ENCODE results near the gene SLC35F3.

The SLC35F3 gene

DNA sequence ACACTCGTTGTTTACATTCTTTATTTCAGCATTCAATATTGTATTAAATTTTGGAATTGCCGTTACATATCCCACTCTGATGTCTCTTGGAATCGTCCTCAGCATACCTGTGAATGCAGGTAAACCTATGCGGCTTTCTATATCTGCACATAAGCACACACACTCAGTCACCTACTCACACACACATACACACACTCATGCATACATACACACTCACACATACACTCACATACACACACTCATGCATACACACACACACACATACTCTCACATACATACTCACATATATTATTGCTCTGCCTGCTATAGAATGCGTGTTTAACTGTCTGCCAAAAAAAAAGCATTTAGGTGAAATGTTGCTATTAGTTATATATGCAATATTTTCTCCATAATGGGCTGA, 415.6 kb downstream of the SLC35F3 start:
- DNase-seq (ENCODE audit: low read depth): no peak

DNA sequence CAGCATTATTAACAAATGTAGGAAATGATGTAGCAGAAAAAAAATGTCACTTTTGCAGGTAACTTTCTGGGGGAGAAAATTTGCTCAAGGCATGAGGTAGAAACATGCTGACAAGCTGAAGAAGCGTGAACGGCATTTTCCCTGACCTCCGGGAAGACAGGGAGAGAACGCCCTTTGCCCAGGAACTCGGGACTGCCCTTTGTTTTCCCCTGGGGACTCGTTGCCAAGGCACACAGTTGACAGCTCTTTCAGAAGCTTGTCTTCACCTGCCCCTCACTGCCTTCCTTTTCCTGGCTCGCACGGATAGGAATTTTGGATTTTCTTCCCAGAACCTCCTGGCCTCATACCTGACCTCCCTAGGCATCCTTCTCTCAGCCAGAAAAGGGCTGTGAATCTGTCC, 416.1 kb downstream of the SLC35F3 start:
- DNase-seq (ENCODE audit: low read depth): no peak

DNA sequence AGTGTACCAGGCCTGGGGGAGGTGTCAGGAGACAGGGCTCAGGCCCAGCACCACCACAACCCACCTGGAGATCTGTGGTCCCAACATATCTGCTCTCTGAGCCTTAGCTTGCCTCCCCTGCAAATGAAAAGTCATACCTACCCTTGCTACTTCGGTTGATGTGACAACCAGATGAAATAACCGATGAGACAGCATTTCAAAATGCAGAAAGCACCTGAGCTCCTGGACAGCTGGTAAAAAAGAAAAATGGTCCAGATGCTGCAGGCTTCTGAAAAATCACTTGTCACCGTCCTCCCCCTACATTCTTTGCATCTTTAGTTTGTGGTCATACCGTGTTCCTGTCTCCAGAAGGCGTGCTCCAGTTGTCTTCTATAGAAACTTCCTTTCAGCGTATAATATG, 416.8 kb downstream of the SLC35F3 start:
- DNase-seq (ENCODE audit: low read depth): no peak

DNA sequence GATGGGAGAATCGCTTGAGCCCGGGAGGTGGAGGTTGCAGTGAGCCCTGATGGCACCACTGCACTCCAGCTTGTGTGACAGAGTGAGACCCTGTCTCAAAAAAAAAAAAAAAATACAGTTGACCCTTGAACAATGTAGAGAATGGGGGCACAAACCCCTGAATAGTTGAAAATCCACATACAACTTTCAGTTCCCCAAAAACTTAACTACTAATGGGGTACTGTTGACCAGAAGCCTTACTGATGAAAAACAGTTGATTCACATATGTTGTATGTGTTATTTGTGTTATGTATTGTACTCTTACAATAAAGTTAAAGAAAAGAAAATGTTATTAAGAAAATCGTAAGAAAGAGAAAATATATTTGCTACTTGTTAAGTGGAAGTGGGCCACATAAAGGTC, 417.6 kb downstream of the SLC35F3 start:
- no peak for DNase-seq (ENCODE audit: low read depth)

GRCh38 chr1:234322979-234323378, 418.5 kb downstream of the SLC35F3 start:
- DNase-seq (ENCODE audit: low read depth): peak; percentile 43

- no peak for DNase-seq (ENCODE audit: low read depth)
Measured at GRCh38 chr1:234324821-234325220, 420.3 kb downstream of the SLC35F3 start.

GRCh38 chr1:234325878-234326496, 421.5 kb downstream of the SLC35F3 start:
- DNase-seq (ENCODE audit: low read depth): peak; percentile 16

GRCh38 chr1:234326497-234327366, 422.3 kb downstream of the SLC35F3 start:
- peak; percentile 60 for DNase-seq (ENCODE audit: low read depth)

DNA sequence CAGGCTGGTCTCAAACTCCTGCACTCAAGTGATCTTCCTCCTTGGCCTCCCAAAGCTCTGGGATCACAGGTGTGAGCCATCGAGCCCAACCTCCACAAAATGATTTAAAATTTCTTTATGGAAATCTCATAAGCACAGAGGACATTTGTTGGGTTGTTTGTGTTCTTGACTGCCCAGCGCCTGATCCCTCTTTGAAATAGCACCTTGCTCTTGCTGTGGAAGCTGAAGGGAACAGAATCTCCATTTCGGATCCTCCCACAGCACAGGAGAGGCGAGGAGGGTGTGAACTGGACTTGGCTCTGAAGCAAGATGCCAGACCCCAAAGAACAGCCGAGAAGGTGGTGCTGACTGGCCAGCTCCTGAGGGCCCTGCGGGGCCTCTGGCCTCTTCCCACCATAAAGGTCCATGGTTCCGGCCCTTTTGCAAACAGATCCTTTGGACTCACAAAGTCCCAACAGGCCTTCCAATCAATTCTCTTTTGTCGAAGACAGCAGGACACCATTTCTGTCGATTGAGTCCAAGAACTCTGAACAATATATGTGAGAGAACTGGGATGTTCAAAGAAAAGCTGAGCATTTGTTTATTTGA, 423.2 kb downstream of the SLC35F3 start:
- no peak for DNase-seq (ENCODE audit: low read depth)

DNA sequence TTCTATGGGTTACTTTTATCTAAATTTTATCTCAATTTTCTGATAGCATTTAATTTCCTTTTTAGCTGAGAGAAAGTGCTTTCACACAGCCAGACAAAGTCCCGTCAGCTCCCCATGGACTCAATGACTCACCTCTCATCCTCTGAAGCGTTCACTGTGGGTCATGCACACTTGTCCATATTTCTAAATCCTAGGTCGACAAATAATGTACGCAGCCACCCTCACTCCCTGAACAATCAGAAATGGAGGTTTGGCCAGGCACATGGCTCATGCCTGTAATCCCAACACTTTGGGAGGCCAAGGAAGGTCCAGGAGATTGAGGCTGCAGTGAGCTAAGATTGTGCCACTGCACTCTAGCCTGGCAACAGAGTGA, 426.4 kb downstream of the SLC35F3 start:
- no peak for DNase-seq (ENCODE audit: low read depth)

GRCh38 chr1:234331507-234331906, 427.0 kb downstream of the SLC35F3 start:
- no peak for DNase-seq (ENCODE audit: low read depth)

- DNase-seq (ENCODE audit: low read depth): no peak
Measured at GRCh38 chr1:234336359-234336758, 431.9 kb downstream of the SLC35F3 start.

- DNase-seq (ENCODE audit: low read depth): no peak
Measured at GRCh38 chr1:234337233-234337632, 432.8 kb downstream of the SLC35F3 start.

DNA sequence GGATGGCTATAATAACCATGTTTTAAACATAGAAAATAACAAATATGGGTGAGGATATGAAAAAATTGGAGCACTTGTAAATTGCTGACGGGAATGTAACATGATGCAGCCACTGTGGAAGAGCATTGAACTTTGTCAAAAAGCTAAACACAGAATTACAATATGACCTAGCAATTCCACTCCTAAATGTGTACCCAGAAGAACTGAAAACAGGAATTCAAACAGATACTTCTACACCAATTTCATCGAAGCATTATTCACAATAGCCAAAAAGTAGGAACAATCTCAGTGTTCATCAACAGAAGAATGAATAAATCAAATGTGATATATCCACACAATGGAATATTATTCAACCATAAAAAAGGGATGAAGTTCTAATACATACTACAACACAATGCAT, 436.1 kb downstream of the SLC35F3 start:
- DNase-seq (ENCODE audit: low read depth): no peak

DNA sequence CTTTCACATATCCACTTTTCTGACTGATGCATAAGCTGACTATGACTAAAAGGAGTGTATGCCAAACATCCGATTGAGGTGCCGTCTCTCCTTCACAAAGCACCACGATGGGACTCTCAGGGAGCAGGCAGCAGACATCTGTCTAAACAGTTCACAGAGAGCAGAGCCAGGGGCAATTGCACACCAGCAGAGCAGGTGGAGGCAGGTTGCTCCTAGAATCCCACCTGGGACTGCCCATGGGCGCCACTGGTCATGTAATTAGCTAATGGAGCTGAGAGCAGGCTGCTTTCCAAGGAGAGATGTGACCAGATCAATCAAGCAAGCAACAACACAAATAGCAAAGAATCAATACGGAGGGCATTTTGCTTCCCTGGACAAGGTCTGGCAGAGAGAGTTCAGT, 438.3 kb downstream of the SLC35F3 start:
- no peak for DNase-seq (ENCODE audit: low read depth)

DNA sequence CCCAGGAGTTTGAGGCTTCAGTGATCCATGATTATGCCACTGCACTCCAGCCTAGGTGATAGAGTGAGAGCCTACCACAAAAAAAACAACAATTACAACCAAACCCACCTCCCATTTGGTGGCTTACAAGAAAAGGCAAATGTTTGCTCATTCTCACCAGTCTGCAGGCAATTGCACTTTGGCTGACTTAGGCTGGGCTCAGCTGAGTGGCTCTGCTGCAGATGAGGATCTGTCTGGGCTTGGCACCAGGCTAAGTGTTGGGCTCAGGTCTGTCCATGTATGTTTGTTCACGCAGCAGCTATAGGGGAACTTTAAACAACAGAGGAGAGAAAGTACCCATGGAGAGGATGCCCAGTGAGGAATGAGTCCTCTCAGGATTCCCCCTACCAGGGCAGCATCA, 440.8 kb downstream of the SLC35F3 start:
- no peak for DNase-seq (ENCODE audit: low read depth)

DNA sequence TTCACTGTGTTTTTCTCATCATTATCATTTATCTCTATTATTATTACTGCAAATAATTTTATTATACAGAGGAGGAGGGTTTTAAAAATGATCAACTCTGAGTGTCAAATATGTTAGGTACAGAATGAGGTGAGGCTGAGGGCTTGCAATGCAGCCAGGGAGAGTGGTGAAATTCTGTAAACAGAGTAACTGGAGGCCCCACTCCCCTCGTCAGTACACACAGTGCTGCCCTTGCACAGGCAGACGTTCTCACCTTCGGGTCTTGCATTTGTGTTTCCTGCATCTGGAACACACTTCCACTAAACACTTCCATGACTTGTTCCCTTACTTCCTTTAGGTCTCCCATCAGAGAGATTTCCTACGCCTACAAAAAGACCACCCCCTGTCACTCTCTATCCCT, 444.5 kb downstream of the SLC35F3 start:
- no peak for DNase-seq (ENCODE audit: low read depth)

GRCh38 chr1:234355782-234356510, 451.5 kb downstream of the SLC35F3 start:
- no peak for DNase-seq (ENCODE audit: low read depth)

DNA sequence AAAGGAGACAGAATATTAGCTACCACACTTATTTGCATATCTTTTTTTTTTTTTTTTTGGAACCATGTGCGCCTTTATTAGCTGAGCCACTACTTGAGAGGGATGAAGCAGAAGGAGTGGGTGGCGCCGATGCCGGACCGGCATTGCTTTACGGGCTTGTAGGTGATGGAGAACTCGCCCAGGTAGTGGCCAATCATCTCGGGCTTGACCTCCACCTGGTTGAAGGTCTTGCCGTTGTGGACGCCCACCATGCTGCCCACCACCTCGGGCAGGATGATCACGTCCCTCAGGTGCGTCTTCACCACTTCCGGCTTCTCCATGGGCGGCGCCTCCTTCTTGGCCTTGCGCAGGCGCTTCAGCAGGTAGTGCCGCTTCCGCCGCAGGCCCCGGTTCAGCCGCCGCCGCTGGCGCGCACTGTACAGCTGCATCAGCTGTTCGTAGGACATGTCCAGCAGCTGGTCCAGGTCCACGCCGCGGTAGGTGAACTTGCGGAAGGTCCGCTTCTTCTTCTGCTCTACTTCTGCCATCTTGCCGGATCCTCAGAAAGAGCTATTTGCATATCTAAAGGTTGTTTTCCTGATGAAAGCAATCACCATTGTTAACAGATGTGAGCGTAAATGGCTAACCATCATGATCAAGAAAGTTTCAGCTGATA, 452.3 kb downstream of the SLC35F3 start:
- DNase-seq (ENCODE audit: low read depth): peak; percentile 24

DNA sequence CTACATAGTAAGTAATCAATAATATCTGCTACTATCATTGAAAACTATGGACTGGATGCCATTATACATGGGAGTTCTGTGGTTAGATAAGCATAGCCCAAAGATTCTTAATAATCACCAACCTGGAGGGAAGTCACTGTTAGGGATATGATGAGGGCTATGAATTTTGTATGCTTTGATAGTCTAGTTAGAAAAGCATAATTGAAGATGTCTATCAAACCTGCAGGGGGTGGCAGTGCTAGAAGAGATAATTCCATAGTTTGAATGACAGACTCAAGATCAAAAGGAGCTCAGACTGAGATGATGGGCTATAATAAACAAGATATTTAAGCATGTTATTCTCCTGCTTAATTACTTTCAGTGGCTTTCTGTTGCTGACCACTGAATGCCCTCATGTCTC, 453.4 kb downstream of the SLC35F3 start:
- no peak for DNase-seq (ENCODE audit: low read depth)

DNA sequence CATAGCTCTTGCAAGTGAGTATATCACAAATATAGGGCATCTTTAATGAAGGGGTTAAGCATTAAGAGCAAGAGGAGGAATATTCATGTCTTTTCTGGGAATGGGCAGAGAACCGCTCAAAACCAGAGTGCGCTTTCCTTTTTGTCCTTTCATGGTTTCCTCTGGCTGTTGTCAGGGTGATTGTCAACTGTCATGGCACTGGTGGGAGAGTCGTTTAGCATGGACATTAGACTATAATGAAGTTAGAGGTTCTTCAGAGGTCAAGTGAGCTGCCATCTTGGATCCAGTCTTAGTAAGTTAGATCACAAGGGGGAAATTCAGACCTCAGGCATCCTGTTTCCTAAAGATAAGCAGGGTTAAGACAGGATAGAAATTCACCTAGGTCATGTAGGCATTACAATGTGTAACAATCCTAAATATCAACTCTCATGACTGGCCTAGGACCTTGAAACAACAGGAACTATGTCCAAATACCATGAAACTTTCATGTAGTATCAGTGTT, 456.7 kb downstream of the SLC35F3 start:
- no peak for DNase-seq (ENCODE audit: low read depth)

- no peak for DNase-seq (ENCODE audit: low read depth)
Measured at GRCh38 chr1:234362558-234362957, 458.1 kb downstream of the SLC35F3 start.
